Left forelimb (tissue), 1 donor: ENCODE results near the gene ZC3HAV1L.
"Not testable (repeated sequence)": the region's sequence is repeated elsewhere in the genome, so short reads cannot be mapped to it uniquely, and the experiment has no call there.

Experiments
- DNase-seq: peaks from one replicate; pipeline ENCODE4 v3.0.0-alpha.2; 2018; ENCODE audit warnings: low spot score

ZC3HAV1L gene

DNA sequence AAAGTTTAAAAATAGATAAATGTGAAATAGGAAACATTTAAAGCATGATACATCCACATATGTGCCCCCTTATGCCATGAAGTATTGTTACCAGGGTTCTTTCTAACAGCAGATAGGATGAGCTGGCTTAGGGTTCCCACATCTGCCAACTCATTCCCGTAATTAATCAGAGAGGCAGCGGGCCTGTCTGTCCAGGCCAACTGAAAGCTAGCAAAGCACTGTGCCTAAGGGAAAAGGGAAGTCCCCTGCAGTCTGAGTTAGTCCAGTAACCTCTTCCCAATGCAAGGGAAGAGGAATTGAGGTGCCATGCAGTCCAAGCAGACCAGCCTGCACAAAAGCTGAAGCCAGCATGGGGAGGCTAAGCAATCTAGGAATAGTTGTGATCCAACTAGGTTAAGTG is 18.3 kb upstream of the ZC3HAV1L start:
- DNase-seq = no peak

DNA sequence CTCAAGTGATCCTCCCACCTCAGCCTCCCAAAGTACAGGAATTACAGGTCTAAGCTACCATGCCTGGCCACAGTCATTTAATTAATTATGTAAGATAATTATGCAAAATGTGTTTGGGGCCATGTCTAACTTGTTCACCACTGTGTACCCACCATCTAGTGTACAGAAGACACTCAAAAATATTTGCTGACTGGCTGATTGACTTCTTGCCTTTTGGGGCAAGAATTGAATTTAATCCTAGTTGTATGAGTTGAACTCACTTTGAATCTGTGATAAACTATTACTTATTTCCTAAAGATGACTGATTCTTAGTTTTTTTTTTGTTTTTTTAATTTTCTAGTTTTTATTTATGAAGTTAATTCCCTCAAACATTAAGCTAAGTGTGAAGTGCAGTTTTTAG is 15.8 kb upstream of the ZC3HAV1L start:
- DNase-seq = no peak

DNA sequence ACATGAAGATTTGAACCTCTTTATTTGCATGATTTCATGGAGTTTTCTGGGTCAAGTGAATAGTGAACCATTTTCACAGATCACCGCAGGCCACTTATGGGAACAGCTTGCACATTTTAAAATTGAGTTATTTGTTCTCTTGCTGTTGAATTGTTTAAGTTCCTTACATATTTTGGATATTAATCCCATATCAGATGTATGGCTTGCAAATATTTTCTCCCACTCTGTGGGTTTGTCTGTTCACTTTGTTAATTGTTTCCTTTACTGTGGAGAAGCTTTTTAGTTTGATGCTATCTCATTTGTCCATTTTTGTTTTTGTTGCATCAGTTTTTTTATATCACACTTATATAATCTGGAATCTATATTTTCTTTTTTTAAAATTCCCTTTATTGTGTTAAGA is 14.1 kb upstream of the ZC3HAV1L start:
- DNase-seq = no peak

DNA sequence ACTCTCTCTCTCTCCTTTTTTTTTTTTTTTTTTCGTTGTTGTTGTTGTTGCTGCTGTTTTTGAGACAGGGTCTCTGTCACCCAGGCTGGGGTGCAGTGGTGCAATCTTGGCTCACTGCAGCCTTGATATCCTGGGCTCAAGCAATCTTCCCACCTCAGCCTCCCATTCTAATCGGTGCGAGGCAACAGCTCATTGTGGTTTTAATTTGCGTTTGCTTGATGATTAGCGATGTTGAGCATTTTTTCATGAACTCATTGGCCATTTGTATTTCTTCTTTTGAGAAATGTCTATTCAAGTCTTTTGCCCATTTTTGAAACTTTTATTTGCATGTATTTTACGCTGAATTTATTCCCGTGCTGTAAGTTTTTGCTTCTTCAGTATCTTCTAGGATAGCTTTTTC is 13.3 kb upstream of the ZC3HAV1L start:
- no peak for DNase-seq

DNA sequence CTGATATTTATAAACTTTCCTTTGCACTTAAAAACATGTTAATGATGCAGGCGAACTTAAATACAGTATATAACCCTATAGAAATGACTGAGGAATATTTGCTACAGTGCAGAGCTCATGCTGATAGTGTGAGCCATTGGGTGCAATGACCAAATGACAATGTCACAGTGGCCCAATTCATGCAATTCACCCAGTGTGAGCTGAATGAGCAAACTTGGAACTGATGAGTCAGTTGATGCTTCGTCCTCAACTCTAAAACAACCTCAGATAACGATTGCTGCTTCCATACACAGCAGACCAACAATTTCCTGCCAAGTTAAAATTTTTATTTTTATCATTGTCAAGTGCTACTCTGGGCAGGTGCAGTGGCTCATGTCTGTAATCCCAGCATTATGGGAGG is 12.1 kb upstream of the ZC3HAV1L start:
- DNase-seq = no peak

DNA sequence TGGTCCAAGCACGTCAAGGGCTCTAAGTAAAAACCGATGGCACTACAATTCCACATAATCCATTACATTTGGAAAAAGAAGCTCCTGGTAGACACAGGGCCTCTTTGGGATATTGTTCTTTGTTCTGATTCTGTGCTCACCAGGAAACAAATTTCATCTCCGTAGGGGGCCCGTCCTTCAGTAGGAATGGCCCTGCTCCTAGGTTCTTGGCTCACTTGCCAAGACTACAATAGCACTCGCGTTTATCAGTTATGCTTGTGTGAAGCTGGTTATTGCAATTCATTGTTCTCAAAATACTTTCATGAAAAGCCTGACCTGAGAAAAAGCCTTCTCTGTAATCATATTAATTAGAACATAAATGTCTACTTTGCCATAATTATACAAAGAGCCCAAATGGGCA is 10.3 kb upstream of the ZC3HAV1L start:
- DNase-seq = no peak

DNA sequence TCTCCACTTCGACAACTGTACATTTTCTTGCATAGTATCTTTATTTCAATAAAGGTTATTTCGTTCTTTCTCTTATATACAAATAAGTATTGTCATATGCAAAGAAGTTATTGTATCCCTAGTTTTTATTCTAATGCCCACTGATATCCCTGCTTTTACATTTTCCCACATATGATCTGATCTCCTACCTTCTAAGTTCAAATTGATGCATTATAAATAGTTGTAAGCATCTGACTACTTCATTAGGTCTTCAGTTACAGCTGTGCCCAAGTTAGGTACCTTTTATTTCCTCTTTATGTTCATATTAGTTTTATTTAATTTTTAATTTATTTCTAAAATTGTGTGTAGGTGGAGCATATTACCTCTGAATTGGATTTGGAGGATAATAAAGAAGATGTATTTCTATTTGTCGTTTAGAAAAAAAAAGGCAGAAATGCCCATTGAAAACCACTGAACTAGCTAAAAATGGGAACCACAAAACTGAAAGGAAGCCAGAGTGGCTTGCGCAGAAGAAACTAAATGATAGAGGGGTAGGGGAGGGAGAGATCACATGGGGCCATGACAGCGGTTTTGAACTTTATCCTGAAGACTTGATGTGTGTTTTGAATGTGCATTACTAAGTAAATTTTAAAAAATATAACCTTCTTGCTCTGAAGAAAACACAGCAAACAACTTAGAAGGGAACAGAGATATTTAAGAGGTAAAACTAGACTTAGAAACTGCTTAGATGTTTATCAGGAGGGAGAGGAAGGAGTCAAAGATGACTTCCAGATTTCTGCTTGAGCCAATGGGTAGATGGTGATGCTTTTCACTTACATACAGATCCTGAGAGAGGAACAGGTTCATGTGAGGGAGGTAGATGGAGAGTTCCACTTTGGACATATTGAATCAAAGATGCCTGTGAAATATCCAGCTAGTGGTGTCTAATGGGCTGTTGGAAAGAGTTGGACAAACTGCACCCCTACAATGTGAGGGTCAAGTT is 9.3 kb upstream of the ZC3HAV1L start:
- no peak for DNase-seq

DNA sequence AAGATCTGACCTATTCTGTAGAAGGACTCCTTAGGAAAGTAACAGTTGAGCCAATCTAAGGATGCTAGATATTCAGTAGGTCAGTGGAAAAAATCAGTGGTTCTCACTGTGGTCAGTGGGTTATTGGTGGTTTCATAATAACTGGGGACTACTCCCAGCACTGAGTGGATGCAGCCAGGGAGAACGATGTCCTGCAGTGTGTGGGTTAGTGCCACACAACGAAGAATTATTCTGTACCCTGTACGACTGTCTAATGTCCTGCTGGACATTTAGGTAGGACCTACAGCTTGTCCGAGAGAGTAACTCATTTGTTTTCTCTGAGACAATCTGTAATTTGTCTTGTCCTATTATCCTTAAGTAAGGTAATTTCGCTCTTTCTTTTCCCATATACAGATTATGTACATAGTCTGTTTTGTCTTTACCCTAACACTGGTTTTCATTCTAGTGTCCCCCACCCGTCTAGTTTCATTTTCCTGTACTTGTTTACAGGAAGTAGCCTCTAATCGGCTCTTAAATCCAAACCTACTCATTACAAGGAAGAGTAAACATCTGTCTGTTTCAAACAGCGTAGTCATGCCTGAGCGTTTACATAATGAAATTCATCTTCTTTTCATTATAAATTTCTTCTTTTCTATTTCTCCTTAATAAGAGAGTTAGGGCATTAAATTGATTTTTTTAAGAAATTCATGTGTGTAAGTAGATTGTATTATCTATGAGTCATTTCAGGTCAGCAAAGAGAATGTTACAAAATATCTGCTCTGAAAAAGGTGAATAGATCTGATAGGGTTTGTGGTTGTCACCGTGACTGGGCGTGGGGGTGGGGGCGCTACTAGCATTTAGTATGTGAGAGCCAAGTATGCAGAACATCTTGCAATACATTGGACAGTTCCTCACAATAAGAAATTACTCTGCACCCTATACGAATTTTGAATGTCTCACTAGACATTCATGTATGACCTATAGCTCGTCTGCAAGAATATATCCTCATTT is 8.3 kb upstream of the ZC3HAV1L start:
- DNase-seq = no peak

DNA sequence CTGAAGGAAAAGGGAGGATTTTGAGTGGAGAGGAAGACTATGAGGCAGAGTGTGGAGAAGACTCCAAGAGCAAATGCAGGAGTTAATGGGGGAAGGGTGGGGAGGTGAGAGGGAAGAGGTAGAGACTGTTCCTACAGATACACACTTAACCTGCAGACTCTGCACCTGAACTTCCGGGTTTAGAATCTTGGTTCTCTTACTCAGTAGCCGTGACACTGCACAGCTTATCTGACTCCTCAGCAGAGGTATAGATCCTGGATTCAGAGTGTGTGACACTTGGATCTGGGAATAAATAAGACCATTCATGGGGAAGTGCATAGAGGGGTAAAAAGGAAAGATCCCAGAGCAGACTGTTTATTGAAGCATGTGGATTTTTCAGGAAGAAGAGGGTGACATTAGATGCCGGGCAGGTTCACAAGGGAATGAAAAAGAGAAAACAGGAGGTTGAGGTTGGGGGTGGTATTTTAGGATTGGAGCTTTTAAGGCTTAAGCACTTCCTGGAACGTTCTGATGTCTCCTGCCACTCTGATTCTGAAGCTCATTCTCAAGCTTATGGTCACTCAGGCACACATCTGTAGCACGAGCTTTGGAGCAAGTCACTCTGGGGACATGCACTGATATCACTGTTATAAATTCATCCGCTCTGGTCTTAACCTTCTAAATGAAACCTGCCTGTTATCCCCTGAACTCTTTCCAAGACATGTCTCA is 5.7 kb upstream of the ZC3HAV1L start:
- no peak for DNase-seq

DNA sequence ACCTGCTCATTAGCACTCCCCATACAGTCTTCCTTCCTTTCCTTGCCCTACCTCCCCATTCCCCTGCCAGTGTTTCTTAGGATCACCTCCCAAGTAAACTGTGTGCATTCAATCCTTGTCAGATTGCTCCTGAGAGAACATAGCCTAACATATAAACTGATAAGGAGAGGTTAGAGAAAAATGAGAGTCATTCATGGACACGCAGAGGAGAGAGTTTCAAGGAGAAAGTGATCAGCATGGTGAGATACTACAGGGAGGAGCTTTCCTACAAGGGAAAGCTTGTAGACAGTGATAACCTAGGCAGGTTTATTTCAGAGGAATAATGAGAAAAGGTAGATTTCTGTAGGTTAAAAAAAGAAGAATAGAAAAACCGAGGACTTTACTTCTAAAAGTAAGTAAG is 2.8 kb upstream of the ZC3HAV1L start:
- DNase-seq = no peak

DNA sequence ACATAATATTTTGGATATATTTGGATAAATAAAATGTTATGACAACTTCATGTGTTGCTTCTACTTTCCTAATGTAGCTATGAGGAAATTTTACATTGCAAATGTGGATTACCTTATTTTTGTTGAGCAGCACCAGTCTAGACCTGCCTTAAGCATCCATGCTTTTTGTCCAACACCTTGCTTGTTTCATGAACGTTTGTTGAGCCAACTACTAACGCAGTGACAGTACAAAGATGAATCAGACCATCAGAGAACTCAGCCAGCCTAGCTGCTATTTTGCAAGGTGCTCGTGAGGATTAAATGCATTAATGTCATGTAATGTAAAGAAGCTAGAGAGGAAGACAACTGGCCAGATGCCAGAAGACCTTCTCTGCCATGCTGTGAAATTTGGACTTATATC is 1.1 kb upstream of the ZC3HAV1L start:
- no peak for DNase-seq

DNA sequence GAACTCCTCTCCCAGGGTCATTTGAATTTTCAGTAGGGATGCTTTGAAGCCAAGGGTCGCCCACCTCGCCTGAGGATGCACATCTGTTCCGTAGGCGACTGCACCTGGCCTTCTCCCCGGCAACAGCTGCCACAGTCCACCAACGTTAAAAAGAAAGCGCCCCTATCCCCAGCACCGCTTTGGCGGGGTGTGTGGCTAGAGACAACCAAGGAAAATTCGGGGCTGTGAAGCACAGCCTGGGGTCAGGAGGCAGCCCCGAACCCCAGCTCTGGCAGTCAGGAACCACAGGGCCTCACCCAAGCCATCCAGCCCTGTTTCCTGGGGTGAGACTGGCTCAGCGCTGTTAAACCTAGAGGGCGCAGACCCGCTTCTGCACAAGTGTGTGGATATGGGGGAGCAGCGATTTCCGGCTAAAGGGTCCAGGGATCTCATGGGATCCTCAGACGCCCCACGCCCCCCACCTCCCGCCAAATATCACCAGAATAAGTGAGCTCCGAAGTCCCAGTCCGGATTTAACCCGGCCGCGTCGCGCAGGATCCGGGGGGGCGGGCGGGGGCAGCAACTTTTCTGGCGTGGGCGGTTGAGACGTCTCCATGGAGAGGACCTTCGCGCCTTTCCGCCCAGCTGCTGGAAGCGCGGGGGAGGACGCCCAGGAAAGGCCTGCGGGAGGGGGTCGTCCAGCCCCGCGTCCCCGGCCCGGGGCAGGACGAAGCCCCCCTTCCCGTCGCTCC is 822 bp downstream of the ZC3HAV1L start:
- peak; percentile 71 for DNase-seq

DNA sequence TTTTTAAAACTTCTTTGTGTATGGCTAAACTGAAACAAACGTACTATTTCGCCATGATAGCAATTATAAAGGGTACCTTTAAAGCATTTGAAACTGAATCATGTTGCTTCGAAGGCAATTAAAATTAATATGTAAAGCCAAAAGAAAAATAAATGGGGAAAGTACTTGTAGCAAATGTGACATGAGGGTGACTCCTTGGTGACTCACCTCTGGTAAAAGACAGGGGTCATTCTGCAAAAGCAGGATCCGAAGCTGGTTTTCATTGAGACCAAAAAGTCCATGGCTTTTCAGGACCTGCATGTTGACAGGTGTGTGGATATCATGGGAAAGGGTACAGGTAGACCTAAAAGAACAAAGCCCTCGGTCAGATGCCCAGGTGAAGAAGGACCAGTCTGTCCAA is 1.5 kb downstream of the ZC3HAV1L start:
- no peak for DNase-seq

DNA sequence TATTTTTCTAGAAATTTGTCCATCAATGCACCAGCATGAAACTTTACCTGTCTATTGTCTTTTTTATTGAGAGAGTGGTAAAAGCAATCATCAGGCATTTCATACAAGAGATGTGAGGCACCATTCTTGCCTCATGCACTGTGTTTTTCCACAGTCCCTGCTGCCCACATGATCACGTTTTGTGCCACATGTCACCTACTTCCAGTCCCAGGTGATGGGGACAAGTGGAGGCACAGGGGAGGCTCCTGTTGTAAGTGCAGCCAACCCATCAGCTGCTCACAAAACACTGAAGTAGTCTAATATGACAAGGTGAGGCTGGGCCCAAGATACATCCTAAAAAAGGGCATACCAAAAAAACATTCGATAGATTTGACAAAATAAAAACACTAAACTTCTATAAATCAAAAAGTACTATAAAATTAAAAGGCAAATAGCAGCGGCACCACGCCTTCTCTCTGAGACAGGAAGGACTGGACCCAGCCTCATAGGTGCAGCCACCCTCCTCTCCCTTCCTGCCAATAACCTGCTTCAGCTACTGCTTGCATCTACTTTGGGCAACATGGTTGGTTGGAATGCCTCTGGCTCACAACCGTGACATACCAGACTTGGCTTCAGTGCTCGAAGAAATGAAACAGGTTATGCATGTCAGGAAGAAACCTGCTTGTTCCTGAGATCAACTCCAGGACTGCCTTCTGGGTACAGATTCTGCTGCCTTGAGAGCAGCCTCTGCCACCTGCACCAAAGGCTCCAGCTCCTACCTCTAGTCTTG is 2.3 kb downstream of the ZC3HAV1L start:
- no peak for DNase-seq

DNA sequence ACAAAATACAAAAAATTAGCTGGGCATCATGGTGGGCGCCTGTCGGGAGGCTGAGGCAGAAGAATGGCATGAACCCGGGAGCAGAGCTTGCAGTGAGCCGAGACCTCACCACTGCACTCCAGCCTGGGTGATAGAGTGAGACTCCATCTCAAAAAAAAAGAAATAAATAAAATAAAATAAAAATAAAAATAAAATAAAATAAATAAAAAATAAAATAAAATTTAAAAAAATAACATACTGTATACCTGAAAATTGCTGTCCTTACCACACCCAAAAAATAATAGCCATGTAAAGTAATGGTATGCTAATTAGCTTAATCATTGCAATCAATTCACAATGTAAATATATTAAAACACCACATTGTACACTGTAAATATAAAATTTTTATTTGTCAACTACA is 3.4 kb downstream of the ZC3HAV1L start:
- DNase-seq = no peak

DNA sequence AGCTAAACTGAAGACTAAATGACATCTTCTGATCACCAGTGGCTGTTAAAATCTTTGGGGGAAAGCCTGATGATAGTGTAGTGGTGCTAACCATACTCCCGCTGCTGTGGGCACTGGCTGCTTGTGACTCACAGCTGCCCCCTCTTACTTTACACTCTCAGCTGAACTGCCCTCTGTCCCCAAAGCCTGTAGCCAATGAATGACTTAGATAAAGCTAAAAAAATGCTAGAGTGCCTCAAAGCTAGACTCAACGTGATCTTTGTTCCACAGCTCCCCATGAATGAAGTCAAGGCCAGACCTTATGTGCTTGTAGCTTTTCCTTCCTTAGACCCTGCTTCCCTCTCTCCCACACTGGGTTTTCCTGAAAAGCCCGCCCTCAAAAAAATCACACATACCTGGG is 6.5 kb downstream of the ZC3HAV1L start:
- no peak for DNase-seq

DNA sequence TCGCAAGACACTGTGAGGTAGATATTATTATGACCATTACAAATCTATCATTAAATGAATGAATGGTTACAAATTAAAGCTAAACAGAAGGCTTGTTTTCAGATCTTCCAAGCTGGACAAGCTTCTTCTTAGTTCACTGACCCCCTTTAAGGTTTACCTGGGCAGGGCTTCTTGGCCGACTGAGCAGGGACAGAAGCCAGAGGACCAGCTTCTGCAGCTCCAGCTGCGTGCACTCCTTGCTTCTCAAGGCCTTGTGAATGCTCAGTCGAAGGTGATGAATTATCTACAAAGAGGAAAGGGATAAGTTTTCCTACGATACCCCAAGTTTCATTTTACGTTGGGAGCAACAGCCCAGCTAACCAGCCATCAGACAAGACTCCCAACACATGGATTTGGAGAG is 9.3 kb downstream of the ZC3HAV1L start:
- DNase-seq = no peak

DNA sequence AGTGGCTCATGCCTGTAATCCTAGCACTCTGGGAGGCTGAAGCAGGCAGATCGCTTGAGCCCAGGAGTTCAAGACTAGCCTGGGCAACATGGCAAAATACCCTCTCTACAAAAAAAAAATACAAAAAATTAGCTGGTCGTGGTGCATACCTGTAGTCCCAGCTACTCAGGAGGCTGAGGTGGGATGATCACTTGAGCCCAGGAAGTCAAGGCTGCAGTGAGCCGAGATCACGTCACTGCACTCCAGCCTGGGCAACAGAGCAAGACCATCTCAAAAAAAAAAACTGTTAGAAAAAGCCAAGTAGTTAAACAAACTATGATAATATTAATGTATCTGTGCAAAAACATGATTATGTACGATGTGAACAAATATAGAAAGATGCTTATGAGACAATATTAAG is 10.0 kb downstream of the ZC3HAV1L start:
- DNase-seq = not testable (repeated sequence)

DNA sequence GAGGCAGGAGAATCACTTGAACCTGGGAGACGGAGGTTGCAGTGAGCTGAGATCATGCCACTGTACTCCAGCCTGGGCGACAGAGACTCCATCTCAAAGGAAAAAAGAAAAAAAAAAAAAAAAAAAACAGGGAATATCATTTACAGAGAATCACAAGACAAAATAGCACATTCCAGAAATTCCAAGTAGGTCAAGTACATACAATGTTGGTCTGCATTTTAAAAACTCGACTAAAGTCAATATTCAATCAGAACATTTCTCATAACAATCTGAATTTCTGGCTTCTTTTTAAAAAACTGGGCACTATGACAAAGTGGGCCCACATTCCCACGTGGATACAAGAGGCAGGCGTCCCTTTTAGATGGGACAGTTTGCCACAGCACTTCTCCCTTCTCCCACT is 12.8 kb downstream of the ZC3HAV1L start:
- no peak for DNase-seq

DNA sequence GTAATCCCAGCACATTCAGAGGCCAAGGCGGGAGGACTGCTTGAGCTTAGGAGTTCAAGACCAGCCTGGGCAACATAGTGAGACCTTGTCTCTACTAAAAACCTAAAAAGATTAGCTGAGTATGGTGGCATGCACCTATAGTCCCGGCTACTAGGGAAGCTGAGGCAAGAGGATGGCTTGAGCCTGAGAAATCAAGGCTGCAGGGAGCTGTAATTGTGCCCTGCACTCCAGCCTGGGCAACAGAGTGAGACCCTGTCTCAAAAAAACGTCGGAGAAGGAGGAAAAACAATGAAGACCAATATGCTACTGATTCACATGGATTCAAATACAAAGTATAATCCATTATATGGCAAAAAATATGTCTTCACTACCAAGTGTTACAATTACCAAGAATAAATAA is 13.6 kb downstream of the ZC3HAV1L start:
- DNase-seq = no peak

DNA sequence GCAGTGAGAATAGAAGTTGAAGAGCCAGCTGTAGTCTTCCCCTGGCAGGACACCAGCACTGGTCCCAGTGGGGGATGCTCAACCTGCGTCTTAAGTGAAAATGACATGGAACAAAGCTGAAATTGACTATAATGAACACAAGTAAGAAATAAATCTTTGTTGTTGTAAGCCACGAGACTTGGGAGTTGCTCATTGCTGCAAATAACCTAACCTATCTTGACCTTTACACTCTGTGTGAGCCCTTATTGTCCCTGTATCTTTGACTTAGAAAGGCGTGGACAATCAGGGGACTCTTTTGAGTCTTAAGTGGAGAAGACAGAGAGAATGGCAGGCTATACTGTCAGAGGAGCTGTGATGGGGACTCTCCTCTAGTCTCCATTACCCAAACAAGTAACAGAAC is 16.9 kb downstream of the ZC3HAV1L start:
- no peak for DNase-seq
